ENCODE measurements around the gene EHBP1.

EHBP1 gene

GRCh38 chr2:62736899-62737559 is 31.5 kb downstream of the EHBP1 start:
- no peaks in the 10 kb centered on the region for H3K36me3 ChIP-seq (ENCODE audit: insufficient read depth, low read length)
- no peak overlapping the region for H3K4me3 ChIP-seq (ENCODE audit: low read length)
- H3K27me3 ChIP-seq (ENCODE audit: insufficient read depth, low read length): no peaks in the 10 kb centered on the region
- H3K27ac ChIP-seq (ENCODE audit: low read depth, low read length): peak overlapping the region; percentile 49
- H3K9me3 ChIP-seq (ENCODE audit: insufficient read depth, low read depth, low read length): peaks cover 1% of the 10 kb centered on the region; the same call in 1 of the 2 replicates
- peak overlapping the region; percentile 5; the same call in 1 of the 2 replicates for H3K9ac ChIP-seq (ENCODE audit: low read depth, low read length)
- WGBS: 48% methylated on average over 6 of the region's 6 CpGs
- H3K4me1 ChIP-seq (ENCODE audit: insufficient read depth, low read length): peaks cover 66% of the 10 kb centered on the region

- Histone ChIP-seq H3K9ac (ENCODE audit: low read depth, low read length) (no peak overlapping the region), H3K36me3 (ENCODE audit: insufficient read depth, low read length) (no peaks in the 10 kb centered on the region), H3K4me1 (ENCODE audit: insufficient read depth, low read length) (peaks cover 72% of the 10 kb centered on the region), H3K27ac (ENCODE audit: low read depth, low read length) (no peak overlapping the region), H3K27me3 (ENCODE audit: insufficient read depth, low read length) (no peaks in the 10 kb centered on the region), H3K4me3 (ENCODE audit: low read length) (no peak overlapping the region), H3K9me3 (ENCODE audit: insufficient read depth, low read depth, low read length) (no peaks in the 10 kb centered on the region)
- 94% methylated on average over 2 of the region's 2 CpGs for WGBS
These were observed 33.7 kb downstream of the EHBP1 start for GRCh38 chr2:62738981-62739936.

- H3K27ac ChIP-seq (ENCODE audit: low read depth, low read length): no peak overlapping the region
- WGBS: no CpG with 5 or more reads among the region's 1 CpG
- H3K9me3 ChIP-seq (ENCODE audit: insufficient read depth, low read depth, low read length): no peaks in the 10 kb centered on the region
- no peaks in the 10 kb centered on the region for H3K36me3 ChIP-seq (ENCODE audit: insufficient read depth, low read length)
- H3K9ac ChIP-seq (ENCODE audit: low read depth, low read length): no peak overlapping the region
- no peak overlapping the region for H3K4me3 ChIP-seq (ENCODE audit: low read length)
- peaks cover 71% of the 10 kb centered on the region for H3K4me1 ChIP-seq (ENCODE audit: insufficient read depth, low read length)
- no peaks in the 10 kb centered on the region for H3K27me3 ChIP-seq (ENCODE audit: insufficient read depth, low read length)
These were observed 34.7 kb downstream of the EHBP1 start for GRCh38 chr2:62740221-62740620.

GRCh38 chr2:62741127-62741526 is 35.6 kb downstream of the EHBP1 start:
- no peak overlapping the region for H3K9ac ChIP-seq (ENCODE audit: low read depth, low read length)
- H3K27ac ChIP-seq (ENCODE audit: low read depth, low read length): no peak overlapping the region
- no peaks in the 10 kb centered on the region for H3K9me3 ChIP-seq (ENCODE audit: insufficient read depth, low read depth, low read length)
- peaks cover 71% of the 10 kb centered on the region for H3K4me1 ChIP-seq (ENCODE audit: insufficient read depth, low read length)
- H3K4me3 ChIP-seq (ENCODE audit: low read length): no peak overlapping the region
- H3K27me3 ChIP-seq (ENCODE audit: insufficient read depth, low read length): no peaks in the 10 kb centered on the region
- WGBS: 91% methylated on average over 3 of the region's 3 CpGs
- H3K36me3 ChIP-seq (ENCODE audit: insufficient read depth, low read length): no peaks in the 10 kb centered on the region

GRCh38 chr2:62741954-62742722 is 36.6 kb downstream of the EHBP1 start:
- 100% methylated on average over 1 of the region's 1 CpG for WGBS
- H3K27ac ChIP-seq (ENCODE audit: low read depth, low read length): no peak overlapping the region
- H3K36me3 ChIP-seq (ENCODE audit: insufficient read depth, low read length): no peaks in the 10 kb centered on the region
- no peaks in the 10 kb centered on the region for H3K27me3 ChIP-seq (ENCODE audit: insufficient read depth, low read length)
- no peaks in the 10 kb centered on the region for H3K9me3 ChIP-seq (ENCODE audit: insufficient read depth, low read depth, low read length)
- peaks cover 64% of the 10 kb centered on the region for H3K4me1 ChIP-seq (ENCODE audit: insufficient read depth, low read length)
- H3K4me3 ChIP-seq (ENCODE audit: low read length): no peak overlapping the region
- no peak overlapping the region for H3K9ac ChIP-seq (ENCODE audit: low read depth, low read length)

GRCh38 chr2:62743506-62743905 is 38.0 kb downstream of the EHBP1 start:
- Histone ChIP-seq H3K9me3 (ENCODE audit: insufficient read depth, low read depth, low read length) (no peaks in the 10 kb centered on the region), H3K27ac (ENCODE audit: low read depth, low read length) (no peak overlapping the region)
- WGBS: 100% methylated on average over 2 of the region's 2 CpGs

GRCh38 chr2:62744603-62745002 is 39.1 kb downstream of the EHBP1 start:
- Histone ChIP-seq H3K9me3 (ENCODE audit: insufficient read depth, low read depth, low read length) (no peaks in the 10 kb centered on the region), H3K4me1 (ENCODE audit: insufficient read depth, low read length) (peaks cover 51% of the 10 kb centered on the region), H3K27ac (ENCODE audit: low read depth, low read length) (no peak overlapping the region), H3K36me3 (ENCODE audit: insufficient read depth, low read length) (0 out of 2 replicates have a peak, but pooled peaks cover 3% of the 10 kb centered on the region), H3K9ac (ENCODE audit: low read depth, low read length) (no peak overlapping the region), H3K27me3 (ENCODE audit: insufficient read depth, low read length) (no peaks in the 10 kb centered on the region), H3K4me3 (ENCODE audit: low read length) (no peak overlapping the region)
- WGBS: 61% methylated on average over 3 of the region's 3 CpGs

More at GRCh38 chr2:62743506-62743905, 38.0 kb downstream of the EHBP1 start:
- Histone ChIP-seq H3K36me3 (ENCODE audit: insufficient read depth, low read length) (0 out of 2 replicates have a peak, but pooled peaks cover 2% of the 10 kb centered on the region), H3K27me3 (ENCODE audit: insufficient read depth, low read length) (no peaks in the 10 kb centered on the region), H3K4me1 (ENCODE audit: insufficient read depth, low read length) (peaks cover 51% of the 10 kb centered on the region), H3K4me3 (ENCODE audit: low read length) (no peak overlapping the region), H3K9ac (ENCODE audit: low read depth, low read length) (no peak overlapping the region)

- Histone ChIP-seq H3K9ac (ENCODE audit: low read depth, low read length) (no peak overlapping the region), H3K4me1 (ENCODE audit: insufficient read depth, low read length) (peaks cover 47% of the 10 kb centered on the region), H3K27ac (ENCODE audit: low read depth, low read length) (no peak overlapping the region), H3K4me3 (ENCODE audit: low read length) (no peak overlapping the region), H3K27me3 (ENCODE audit: insufficient read depth, low read length) (no peaks in the 10 kb centered on the region), H3K9me3 (ENCODE audit: insufficient read depth, low read depth, low read length) (no peaks in the 10 kb centered on the region), H3K36me3 (ENCODE audit: insufficient read depth, low read length) (0 out of 2 replicates have a peak, but pooled peaks cover 3% of the 10 kb centered on the region)
- 97% methylated on average over 4 of the region's 5 CpGs for WGBS
These were observed 40.5 kb downstream of the EHBP1 start for GRCh38 chr2:62745891-62746481.

GRCh38 chr2:62747169-62747568 is 41.7 kb downstream of the EHBP1 start:
- H3K36me3 ChIP-seq (ENCODE audit: insufficient read depth, low read length): 0 out of 2 replicates have a peak, but pooled peaks cover 3% of the 10 kb centered on the region
- no peaks in the 10 kb centered on the region for H3K27me3 ChIP-seq (ENCODE audit: insufficient read depth, low read length)
- no peaks in the 10 kb centered on the region for H3K9me3 ChIP-seq (ENCODE audit: insufficient read depth, low read depth, low read length)
- no peak overlapping the region for H3K4me3 ChIP-seq (ENCODE audit: low read length)
- H3K9ac ChIP-seq (ENCODE audit: low read depth, low read length): no peak overlapping the region
- H3K27ac ChIP-seq (ENCODE audit: low read depth, low read length): no peak overlapping the region
- peaks cover 39% of the 10 kb centered on the region for H3K4me1 ChIP-seq (ENCODE audit: insufficient read depth, low read length)
- WGBS: no CpG with 5 or more reads among the region's 2 CpGs

GRCh38 chr2:62747876-62748275 is 42.4 kb downstream of the EHBP1 start:
- Histone ChIP-seq H3K36me3 (ENCODE audit: insufficient read depth, low read length) (0 out of 2 replicates have a peak, but pooled peaks cover 3% of the 10 kb centered on the region), H3K4me1 (ENCODE audit: insufficient read depth, low read length) (peaks cover 32% of the 10 kb centered on the region), H3K4me3 (ENCODE audit: low read length) (no peak overlapping the region), H3K27me3 (ENCODE audit: insufficient read depth, low read length) (no peaks in the 10 kb centered on the region), H3K9me3 (ENCODE audit: insufficient read depth, low read depth, low read length) (no peaks in the 10 kb centered on the region), H3K27ac (ENCODE audit: low read depth, low read length) (no peak overlapping the region), H3K9ac (ENCODE audit: low read depth, low read length) (no peak overlapping the region)
- WGBS: 98% methylated on average over 3 of the region's 4 CpGs
